ENCODE results near the gene RPS19BP1.

DNA sequence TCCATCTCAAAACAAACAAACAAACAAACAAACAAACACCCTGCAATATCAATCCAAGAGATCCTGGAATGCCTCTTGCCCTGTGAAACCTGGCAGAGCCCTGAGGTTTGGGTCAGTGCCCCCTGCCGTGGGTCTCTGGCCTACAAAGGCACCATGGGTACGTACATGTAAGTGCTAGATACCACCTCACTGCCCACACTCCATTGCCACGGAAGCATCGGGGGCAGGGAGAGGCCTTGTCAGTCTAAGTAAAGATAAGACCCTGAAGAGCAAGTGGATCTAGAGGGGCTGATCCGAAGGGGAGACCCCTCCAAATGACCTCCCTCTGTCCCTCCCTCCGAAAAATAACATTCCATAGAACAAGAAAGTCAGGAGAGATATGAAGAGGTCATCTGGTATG lies 32.4 kb downstream of the RPS19BP1 start:
- no peak for TF ChIP-seq SIN3A (conservative IDR thresholded peaks at IDR 0.05 in 1 of 2, IDR thresholded peaks at IDR 0.05 in 1 of 2; ENCODE audit: low read depth in 1 of 2, low read length in 2 of 2)
- TF ChIP-seq, protein P1, sequence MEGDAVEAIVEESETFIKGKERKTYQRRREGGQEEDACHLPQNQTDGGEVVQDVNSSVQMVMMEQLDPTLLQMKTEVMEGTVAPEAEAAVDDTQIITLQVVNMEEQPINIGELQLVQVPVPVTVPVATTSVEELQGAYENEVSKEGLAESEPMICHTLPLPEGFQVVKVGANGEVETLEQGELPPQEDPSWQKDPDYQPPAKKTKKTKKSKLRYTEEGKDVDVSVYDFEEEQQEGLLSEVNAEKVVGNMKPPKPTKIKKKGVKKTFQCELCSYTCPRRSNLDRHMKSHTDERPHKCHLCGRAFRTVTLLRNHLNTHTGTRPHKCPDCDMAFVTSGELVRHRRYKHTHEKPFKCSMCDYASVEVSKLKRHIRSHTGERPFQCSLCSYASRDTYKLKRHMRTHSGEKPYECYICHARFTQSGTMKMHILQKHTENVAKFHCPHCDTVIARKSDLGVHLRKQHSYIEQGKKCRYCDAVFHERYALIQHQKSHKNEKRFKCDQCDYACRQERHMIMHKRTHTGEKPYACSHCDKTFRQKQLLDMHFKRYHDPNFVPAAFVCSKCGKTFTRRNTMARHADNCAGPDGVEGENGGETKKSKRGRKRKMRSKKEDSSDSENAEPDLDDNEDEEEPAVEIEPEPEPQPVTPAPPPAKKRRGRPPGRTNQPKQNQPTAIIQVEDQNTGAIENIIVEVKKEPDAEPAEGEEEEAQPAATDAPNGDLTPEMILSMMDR (IDR thresholded peaks at IDR 0.05; ENCODE audit: control extremely low read depth in 1 of 3, insufficient read depth in 1 of 3, low read depth in 1 of 3, low read length in 3 of 3) = no peak
- no peak for TF ChIP-seq TBP (IDR thresholded peaks at IDR 0.05; ENCODE audit: low read depth, low read length)
- TF ChIP-seq POLR2AphosphoS5 (IDR thresholded peaks at IDR 0.05; ENCODE audit: low read depth, low read length) = no peak
- no peak for TF ChIP-seq POLR2A (IDR thresholded peaks at IDR 0.05; ENCODE audit: control extremely low read depth in 1 of 2, low read depth in 2 of 2, low read length in 2 of 2)
- TF ChIP-seq EZH2 (IDR thresholded peaks at IDR 0.05; ENCODE audit: low read depth, low read length, severe bottlenecking) = no peak
- no peak for TF ChIP-seq NRF1 (IDR thresholded peaks at IDR 0.05; ENCODE audit: low read depth, low read length)
- TF ChIP-seq RXRA (IDR thresholded peaks at IDR 0.05; ENCODE audit: insufficient read depth, low read depth, low read length) = no peak
